GM13976 (cell line): ENCODE data around the gene METTL1.

ENCODE experiments used
- DNase-seq: peaks from one replicate; pipeline ENCODE4 v3.0.0; 2012; ENCODE audit warnings: low spot score
- CTCF ChIP-seq: IDR thresholded peaks from 2 replicates; pipeline ENCODE4 v1.5.1; 2012; ENCODE audit warnings: borderline replicate concordance, mild to moderate bottlenecking; ENCODE audit not compliant: insufficient read depth; ENCODE audit errors: extremely low read depth, missing control alignments, control extremely low read depth
- in situ Hi-C: fragments of 300-500 bp; cut with MboI; formaldehyde crosslinking; loops from one replicate; pipeline ENCODE4 v1.12.0; 2022; ENCODE audit warnings: low sequenced_read_pairs, mixed read lengths, inconsistent platforms; ENCODE audit not compliant: unreplicated experiment

The METTL1 gene

DNA sequence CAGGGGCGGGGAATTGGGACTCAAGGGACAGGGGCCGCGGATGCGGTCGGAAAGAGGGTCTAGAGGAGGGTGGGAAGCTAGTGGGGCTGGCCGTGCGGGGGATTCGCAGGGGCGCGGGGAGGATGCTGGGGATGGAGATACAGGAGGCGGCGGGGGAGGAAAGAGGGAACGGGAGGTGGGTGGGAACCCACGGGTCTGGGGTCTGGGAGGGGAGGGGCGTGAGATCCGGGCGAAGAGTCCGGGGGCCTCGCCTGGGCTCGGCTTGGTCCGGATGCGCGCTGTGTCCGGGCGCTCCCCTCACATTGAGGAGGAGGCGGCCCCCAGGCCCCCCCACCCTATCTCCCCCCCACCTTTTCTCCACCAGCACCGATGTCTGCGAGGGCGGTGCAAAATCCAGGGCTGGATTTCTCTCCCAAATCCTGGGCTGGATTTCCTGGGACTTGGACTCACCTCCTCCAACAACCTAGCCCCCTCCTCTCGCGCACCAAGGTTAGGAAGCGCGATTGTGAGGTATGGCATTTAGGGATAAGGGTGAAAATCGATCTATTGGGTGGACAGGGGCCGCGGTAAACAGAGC, 33.2 kb downstream of the METTL1 start, which contains the start of gene AGAP2:
TSS of gene AGAP2 (minus strand) at position 82 of the 577 bp plus-strand sequence. CDS start 496 bp downstream, outside the sequence.
- DNase-seq, result no peak
- in situ Hi-C loops, result no loop called here
- TF ChIP-seq CTCF, result no peak

GRCh38 chr12:57737467-57738460, 34.1 kb downstream of the METTL1 start:
- DNase-seq, result no peak
- in situ Hi-C loops, result no loop called here
- no peak for TF ChIP-seq CTCF

- in situ Hi-C loops, result no loop called here
These were observed 35.0 kb downstream of the METTL1 start for GRCh38 chr12:57736741-57737466.

GRCh38 chr12:57735952-57736740, 35.8 kb downstream of the METTL1 start:
- in situ Hi-C loops, result no loop called here
- TF ChIP-seq CTCF, result no peak
- DNase-seq, result no peak

More at GRCh38 chr12:57736741-57737466, 35.0 kb downstream of the METTL1 start:
- DNase-seq, result no peak
- no peak for TF ChIP-seq CTCF

DNA sequence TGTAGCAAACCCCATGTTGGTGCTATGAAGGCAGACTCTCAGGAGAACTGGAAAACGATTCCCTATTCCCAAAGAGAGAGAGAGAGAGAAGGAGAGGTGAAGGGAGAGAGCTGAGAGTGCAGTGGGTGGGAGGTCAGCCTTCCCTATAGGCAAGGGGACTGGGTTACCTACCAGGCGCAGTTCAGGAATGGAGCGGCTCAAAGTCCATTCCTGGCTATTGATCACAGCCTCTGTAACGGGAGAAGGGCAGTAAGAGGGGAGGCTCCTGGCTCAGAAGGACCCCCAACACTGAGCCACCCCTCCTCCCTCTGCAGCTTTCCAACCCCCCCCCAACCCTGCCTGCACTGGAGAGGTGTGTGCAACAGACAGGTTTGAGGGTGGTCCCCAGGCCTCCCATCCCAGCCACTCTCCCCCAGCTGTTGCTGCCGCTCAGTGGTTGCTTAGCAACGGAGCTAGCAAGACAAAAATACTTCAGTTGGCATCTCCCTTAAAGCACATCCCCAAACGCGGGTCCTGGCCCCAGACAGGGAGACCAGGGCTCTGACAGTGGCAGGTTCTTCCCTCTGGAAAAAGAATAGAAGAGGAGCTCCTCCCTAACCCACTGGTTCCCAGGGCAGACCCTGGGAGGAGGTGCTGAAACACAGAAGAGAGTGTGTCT, 36.6 kb downstream of the METTL1 start:
- no peak for DNase-seq
- no peak for TF ChIP-seq CTCF
- in situ Hi-C loops, result no loop called here
